Activated CD4-positive, alpha-beta memory T cell treated with anti-CD3 and anti-CD28 coated beads, Interleukin-2, amount 10 ng/mL, durations not matched to agents 7 days and 5 days (primary cell): ENCODE results near the gene CCDC51. TPM values are rescaled to one million over a fixed set of nuclear protein-coding genes. Genes with fewer than 3 reads are reported as not detected.

Experiments
- CTCF ChIA-PET: fragments of 350-600 bp; sonication (Branson Sonifier 250); formaldehyde crosslinking; loops from one replicate; lab custom pipeline; 2021; ENCODE audit warnings: antibody characterized with exemption, inconsistent platforms; lab: Charles Lee
- POLR2A ChIA-PET: fragments of 350-600 bp; sonication (Branson Sonifier 250); formaldehyde crosslinking; loops from one replicate; lab custom pipeline; 2021; ENCODE audit warnings: antibody characterized with exemption; lab: Charles Lee
- DNase-seq: peaks from one replicate; pipeline ENCODE4 v3.0.0-alpha.2; 2020
- H3K27ac Mint-ChIP-seq: one replicate; pipeline ENCODE4 v1.8.0; 2021; ENCODE audit warnings: mild to moderate bottlenecking, mixed read lengths
- H3K27me3 Mint-ChIP-seq: one replicate; pipeline ENCODE4 v1.8.0; 2021; ENCODE audit warnings: mixed read lengths
- H3K36me3 Mint-ChIP-seq: one replicate; pipeline ENCODE4 v1.8.0; 2021; ENCODE audit warnings: low read depth, mixed read lengths
- H3K4me1 Mint-ChIP-seq: one replicate; pipeline ENCODE4 v1.8.0; 2021; ENCODE audit warnings: mixed read lengths
- H3K4me3 Mint-ChIP-seq: one replicate; pipeline ENCODE4 v1.8.0; 2021; ENCODE audit warnings: mild to moderate bottlenecking, mixed read lengths
- H3K9me3 Mint-ChIP-seq: one replicate; pipeline ENCODE4 v1.8.0; 2021; ENCODE audit warnings: mixed read lengths
- total RNA-seq, 2 experiments: library from RNA; stranded (reverse); gene quantifications; one replicate each; pipeline ENCODE4 v1.2.3, GENCODE V29; 2021

CCDC51 gene
- total RNA-seq, 2 experiments from 2014 or later: 14.9 to 17.5 TPM

DNA sequence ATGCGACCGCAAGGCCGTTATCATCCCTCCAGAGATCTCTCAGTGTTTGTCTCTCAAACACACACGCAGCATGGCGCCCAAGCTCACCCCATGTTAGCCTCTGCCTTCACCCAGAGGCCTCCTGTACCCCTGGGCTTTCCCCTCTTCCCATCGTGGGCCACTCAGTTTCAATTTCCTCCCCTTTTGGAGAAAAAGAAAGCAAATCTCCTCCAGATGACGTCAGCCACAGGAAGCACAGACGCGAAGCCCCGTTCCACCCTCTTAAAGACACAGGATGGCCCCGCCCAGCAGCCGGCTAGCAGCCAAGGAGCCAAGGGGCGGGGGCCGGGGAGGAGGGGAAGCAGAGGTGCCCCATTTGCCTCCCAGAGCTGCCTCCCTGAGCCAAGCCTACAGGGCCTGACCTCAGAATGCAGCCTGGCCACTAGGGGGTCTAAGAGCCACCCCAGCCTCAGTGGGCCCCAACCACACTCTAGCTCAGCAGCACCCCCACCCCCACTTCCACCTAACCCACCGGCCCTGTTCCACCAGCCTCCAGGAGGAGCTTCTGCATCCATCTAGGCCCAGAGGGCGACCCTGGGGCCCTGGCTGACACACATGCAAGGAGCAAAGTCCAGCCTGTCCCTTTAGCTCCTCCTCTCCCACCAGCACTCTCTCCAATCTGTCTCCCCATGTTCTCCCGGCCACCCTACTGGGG lies 33.2 kb upstream of the CCDC51 start:
- H3K36me3 Mint-ChIP-seq: peaks cover 48% of the 10 kb centered on the region
- H3K27ac Mint-ChIP-seq: peak overlapping the region; percentile 98
- H3K9me3 Mint-ChIP-seq: no peaks in the 10 kb centered on the region
- peak; percentile 97 for DNase-seq
- H3K4me3 Mint-ChIP-seq: peak overlapping the region; percentile 83
- POLR2A ChIA-PET: interaction anchor here (0.6 to 5.2 kb wide), 36 partner anchors 9 to 549 kb away, joined by 3 to 69 read pairs (median 5); partner anchors contain the start of genes ATRIP, CCDC51, CDC25A and NDUFAF3
- H3K27me3 Mint-ChIP-seq: no peaks in the 10 kb centered on the region
- CTCF ChIA-PET: interaction anchor here (0.6 to 3.6 kb wide), 22 partner anchors 9 to 658 kb away, joined by 3 to 40 read pairs (median 4); partner anchors contain the start of genes ATRIP, CCDC51, PFKFB4 and SHISA5
- peaks cover 74% of the 10 kb centered on the region for H3K4me1 Mint-ChIP-seq

DNA sequence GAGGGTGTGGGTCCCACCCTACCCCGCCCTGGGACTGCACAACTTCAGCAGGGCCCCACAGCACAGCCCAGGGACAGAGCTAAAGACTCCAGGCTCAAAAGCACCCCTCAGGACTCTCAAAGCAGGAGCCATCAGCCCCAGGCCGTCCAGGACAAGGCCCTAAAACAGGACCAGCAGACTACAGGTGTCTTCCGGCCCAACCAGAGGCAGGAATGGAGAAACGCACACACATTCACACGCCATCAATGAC lies 32.7 kb upstream of the CCDC51 start:
- Mint-ChIP-seq H3K36me3 (peaks cover 48% of the 10 kb centered on the region), H3K9me3 (no peaks in the 10 kb centered on the region), H3K27ac (peak overlapping the region; percentile 98), H3K4me1 (peaks cover 74% of the 10 kb centered on the region), H3K4me3 (peak overlapping the region; percentile 83), H3K27me3 (no peaks in the 10 kb centered on the region)
- no peak for DNase-seq
- ChIA-PET CTCF (interaction anchor here (0.6 to 3.6 kb wide), 18 partner anchors 9 to 657 kb away, joined by 3 to 40 read pairs (median 6); partner anchors contain the start of genes ATRIP, CCDC51, PFKFB4 and SHISA5), POLR2A (interaction anchor here (0.6 to 5.2 kb wide), 31 partner anchors 9 to 549 kb away, joined by 3 to 69 read pairs (median 5); partner anchors contain the start of genes ATRIP, CCDC51, CDC25A and NDUFAF3)

DNA sequence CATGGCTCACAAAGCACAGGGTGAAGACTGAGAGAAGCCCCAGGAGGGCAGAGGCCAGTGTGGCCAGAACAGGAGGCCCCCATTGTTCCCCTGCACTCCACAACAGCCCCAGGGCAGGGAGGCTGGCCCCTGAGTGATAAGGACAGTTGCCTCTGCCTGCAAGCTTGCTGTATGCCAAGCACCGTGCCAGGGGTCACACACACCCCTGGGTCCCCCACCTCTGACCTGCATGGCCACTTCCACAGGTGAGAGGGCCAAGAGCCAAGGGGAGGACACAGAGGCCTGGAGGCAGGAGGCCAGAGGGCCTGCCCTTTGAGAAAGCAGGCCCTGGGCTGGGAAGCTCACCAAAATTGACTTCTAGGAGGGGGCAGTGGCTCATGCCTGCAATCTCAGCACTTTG lies 30.4 kb upstream of the CCDC51 start:
- H3K4me1 Mint-ChIP-seq: peaks cover 74% of the 10 kb centered on the region
- H3K9me3 Mint-ChIP-seq: no peaks in the 10 kb centered on the region
- H3K27me3 Mint-ChIP-seq: no peaks in the 10 kb centered on the region
- H3K36me3 Mint-ChIP-seq: peaks cover 61% of the 10 kb centered on the region
- H3K4me3 Mint-ChIP-seq: peak overlapping the region; percentile 53
- CTCF ChIA-PET: interaction anchor here (1.3 kb wide), 1 partner anchor 34 kb away, joined by 4 read pairs; no protein-coding TSS in a partner anchor
- POLR2A ChIA-PET: interaction anchor here (0.9 to 5.2 kb wide), 7 partner anchors 9 to 170 kb away, joined by 3 to 69 read pairs (median 5); partner anchors contain the start of genes ATRIP, CCDC51, NME6 and PFKFB4
- DNase-seq: no peak
- H3K27ac Mint-ChIP-seq: peak overlapping the region; percentile 85

DNA sequence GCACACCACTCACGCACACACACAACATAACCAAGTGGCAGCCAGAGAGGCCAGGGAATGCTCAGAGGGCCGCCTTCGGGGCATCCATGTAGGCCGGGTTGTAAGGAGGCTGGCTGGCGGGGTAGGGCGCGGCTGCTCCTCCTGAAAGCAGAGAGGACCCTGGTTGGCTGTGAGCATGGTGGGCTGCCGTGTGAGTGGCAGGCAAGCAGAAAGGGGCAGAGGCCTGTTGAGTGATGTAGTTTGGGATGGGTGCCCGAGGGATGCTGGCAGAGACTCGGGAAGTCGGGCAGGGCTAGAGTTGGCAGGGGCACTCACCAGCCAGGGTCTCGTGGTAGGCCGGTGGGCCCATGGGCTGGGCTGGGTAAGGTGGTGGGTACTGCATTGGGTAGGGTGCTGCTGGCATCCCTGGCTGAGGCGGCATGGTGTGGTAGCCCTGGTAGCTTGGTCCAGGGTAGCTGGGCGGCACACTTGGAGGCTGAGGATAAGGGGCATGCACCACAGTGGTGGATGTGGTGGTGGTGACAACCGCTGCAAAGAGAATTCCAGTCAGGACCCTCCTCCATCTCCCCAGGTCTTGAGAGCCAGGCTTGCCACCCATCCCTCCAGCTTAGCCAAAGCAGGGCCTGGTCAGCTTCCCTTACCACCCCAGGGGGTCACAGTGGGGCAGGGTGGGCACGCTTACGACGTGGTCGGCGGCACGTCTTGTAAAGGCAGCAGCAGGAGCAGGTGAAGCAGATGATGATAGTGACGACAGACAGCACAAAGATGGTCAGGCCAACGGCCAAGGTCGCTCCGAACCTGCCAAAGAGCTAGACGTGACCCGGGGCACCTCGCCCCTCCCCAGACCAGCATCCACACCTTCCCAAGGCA lies 29.4 kb upstream of the CCDC51 start:
- Mint-ChIP-seq H3K4me3 (peak overlapping the region; percentile 49), H3K27ac (peak overlapping the region; percentile 85), H3K36me3 (peaks cover 56% of the 10 kb centered on the region), H3K4me1 (peaks cover 69% of the 10 kb centered on the region), H3K27me3 (no peaks in the 10 kb centered on the region), H3K9me3 (no peaks in the 10 kb centered on the region)
- ChIA-PET CTCF (interaction anchor here (0.6 to 3.9 kb wide), 3 partner anchors 19 to 33 kb away, joined by 3 to 20 read pairs (median 4); no protein-coding TSS in a partner anchor), POLR2A (interaction anchor here (0.8 to 5.2 kb wide), 8 partner anchors 8 to 169 kb away, joined by 3 to 69 read pairs (median 4); partner anchors contain the start of genes ATRIP, CCDC51, NME6 and SHISA5)
- DNase-seq: no peak

DNA sequence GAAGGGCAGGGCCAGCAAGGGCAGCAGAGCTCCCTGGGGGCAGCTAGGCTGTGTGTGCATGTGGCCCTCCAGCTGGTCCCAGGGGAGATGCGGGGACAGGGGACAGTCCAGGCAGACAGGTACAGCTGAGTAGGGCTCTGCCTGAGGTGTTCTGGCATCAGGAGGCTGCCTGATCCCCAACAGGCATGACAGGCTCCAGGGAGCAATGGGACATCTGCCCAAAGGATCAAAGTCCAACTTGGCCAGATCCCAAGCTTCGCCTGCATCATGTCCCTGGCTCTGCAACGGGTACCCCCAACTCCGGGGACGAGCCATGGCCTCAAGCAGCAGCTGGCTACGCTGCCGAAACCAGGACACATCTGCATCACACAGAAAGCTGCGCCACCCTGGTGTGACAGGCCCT lies 28.4 kb upstream of the CCDC51 start:
- peaks cover 62% of the 10 kb centered on the region for H3K4me1 Mint-ChIP-seq
- H3K27me3 Mint-ChIP-seq: no peaks in the 10 kb centered on the region
- no peak for DNase-seq
- peaks cover 55% of the 10 kb centered on the region for H3K36me3 Mint-ChIP-seq
- POLR2A ChIA-PET: interaction anchor here (0.8 to 3.7 kb wide), 4 partner anchors 9 to 86 kb away, joined by 3 to 57 read pairs (median 4); partner anchors contain the start of genes ATRIP and SHISA5
- CTCF ChIA-PET: interaction anchor here (3.0 to 3.9 kb wide), 2 partner anchors 32 to 80 kb away, joined by 19 to 20 read pairs; no protein-coding TSS in a partner anchor
- H3K9me3 Mint-ChIP-seq: no peaks in the 10 kb centered on the region
- H3K27ac Mint-ChIP-seq: peak overlapping the region; percentile 94
- peak overlapping the region; percentile 95 for H3K4me3 Mint-ChIP-seq

DNA sequence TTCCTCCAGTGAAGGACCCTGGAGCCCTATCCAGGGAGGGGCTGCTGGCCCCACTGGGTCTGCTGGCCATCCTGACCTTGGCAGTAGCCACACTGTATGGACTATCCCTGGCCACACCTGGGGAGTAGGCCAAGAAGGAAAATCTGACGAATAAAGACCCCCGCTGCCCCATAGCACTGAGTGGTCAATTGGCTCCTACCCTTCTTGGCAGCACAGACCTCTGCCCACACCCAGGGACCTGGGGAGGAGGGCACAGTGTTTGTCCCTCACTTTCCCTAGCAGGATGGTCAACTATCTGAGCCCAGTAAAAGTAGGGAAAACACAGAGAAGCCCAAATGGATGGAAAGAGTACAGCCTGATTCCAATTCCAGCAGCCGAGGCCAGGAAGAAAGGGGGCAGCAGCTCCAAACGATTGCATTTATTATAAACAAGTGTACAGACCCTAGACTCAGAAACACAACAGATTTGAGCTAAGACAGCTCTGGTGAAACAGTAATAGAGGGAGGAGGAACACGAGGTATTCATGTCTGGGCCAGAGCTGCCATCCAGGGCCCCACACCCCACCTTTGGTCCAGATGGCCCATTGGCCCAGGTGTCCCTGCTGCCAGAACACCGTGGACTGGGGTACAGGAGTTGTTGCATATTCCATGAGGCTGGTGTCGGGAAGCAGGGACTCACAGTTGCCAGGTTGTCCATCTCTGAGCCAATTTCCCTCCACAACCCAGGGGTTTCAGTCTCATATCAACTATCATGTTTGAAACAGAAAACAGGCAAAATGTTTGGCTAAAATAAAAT lies 27.8 kb upstream of the CCDC51 start:
- CTCF ChIA-PET: interaction anchor here (1.3 to 3.9 kb wide), 4 partner anchors 28 to 81 kb away, joined by 6 to 20 read pairs (median 12); partner anchors contain the start of genes CCDC51 and TMA7
- Mint-ChIP-seq H3K4me1 (peaks cover 59% of the 10 kb centered on the region), H3K4me3 (peak overlapping the region; percentile 95), H3K36me3 (peaks cover 53% of the 10 kb centered on the region), H3K27me3 (no peaks in the 10 kb centered on the region), H3K27ac (peak overlapping the region; percentile 94), H3K9me3 (no peaks in the 10 kb centered on the region)
- DNase-seq: no peak
- POLR2A ChIA-PET: interaction anchor here (0.8 to 5.5 kb wide), 18 partner anchors 9 to 168 kb away, joined by 3 to 58 read pairs (median 11); partner anchors contain the start of genes ATRIP, CCDC51, SHISA5 and SLC26A6

DNA sequence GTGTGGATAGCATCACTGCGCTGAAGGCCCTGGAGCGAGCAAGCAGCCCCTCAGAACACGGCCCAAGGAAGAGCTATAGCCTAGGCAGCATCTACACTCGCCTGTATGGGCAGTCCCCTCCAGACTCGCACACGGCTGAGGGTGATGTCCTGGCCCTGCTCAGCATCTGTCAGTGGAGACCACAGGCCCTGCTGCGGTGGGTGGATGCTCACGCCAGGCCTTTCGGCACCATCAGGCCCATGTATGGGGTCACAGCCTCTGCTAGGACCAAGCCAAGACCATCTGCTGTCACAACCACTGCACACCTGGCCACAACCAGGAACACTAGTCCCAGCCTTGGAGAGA lies 27.2 kb upstream of the CCDC51 start:
- CTCF ChIA-PET: interaction anchor here (0.6 to 3.9 kb wide), 8 partner anchors 27 to 86 kb away, joined by 3 to 20 read pairs (median 6); partner anchors contain the start of genes CCDC51 and TMA7
- H3K36me3 Mint-ChIP-seq: peaks cover 53% of the 10 kb centered on the region
- no peaks in the 10 kb centered on the region for H3K9me3 Mint-ChIP-seq
- H3K27me3 Mint-ChIP-seq: no peaks in the 10 kb centered on the region
- H3K4me3 Mint-ChIP-seq: peak overlapping the region; percentile 95
- peaks cover 59% of the 10 kb centered on the region for H3K4me1 Mint-ChIP-seq
- H3K27ac Mint-ChIP-seq: peak overlapping the region; percentile 94
- no peak for DNase-seq
- POLR2A ChIA-PET: interaction anchor here (0.8 to 5.5 kb wide), 24 partner anchors 10 to 626 kb away, joined by 3 to 58 read pairs (median 9); partner anchors contain the start of genes ATRIP, CCDC51, CELSR3 and PFKFB4

DNA sequence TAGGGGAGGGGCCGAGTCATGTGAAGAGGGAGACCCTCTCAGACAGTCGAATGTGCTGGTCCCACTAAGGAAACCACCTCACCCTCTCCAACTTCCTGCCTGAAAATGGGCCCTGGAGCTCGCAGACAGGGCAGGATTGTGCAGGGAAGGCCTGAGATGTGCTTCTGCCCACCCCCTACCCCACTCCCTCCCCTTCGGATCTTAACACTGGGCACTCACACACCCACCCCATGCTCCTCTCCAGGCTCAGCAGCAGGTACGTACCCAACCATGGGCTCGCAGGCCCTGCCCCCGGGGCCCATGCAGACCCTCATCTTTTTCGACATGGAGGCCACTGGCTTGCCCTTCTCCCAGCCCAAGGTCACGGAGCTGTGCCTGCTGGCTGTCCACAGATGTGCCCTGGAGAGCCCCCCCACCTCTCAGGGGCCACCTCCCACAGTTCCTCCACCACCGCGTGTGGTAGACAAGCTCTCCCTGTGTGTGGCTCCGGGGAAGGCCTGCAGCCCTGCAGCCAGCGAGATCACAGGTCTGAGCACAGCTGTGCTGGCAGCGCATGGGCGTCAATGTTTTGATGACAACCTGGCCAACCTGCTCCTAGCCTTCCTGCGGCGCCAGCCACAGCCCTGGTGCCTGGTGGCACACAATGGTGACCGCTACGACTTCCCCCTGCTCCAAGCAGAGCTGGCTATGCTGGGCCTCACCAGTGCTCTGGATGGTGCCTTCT lies 26.6 kb upstream of the CCDC51 start:
- DNase-seq: peak; percentile 48
- Mint-ChIP-seq H3K27ac (peak overlapping the region; percentile 94), H3K36me3 (peaks cover 53% of the 10 kb centered on the region), H3K4me3 (peak overlapping the region; percentile 95), H3K9me3 (no peaks in the 10 kb centered on the region), H3K4me1 (peaks cover 56% of the 10 kb centered on the region), H3K27me3 (no peaks in the 10 kb centered on the region)
- POLR2A ChIA-PET: interaction anchor here (0.8 to 5.5 kb wide), 27 partner anchors 9 to 627 kb away, joined by 3 to 58 read pairs (median 8); partner anchors contain the start of genes ATRIP, CCDC51, CELSR3 and PFKFB4
- CTCF ChIA-PET: interaction anchor here (0.6 to 3.9 kb wide), 10 partner anchors 26 to 92 kb away, joined by 3 to 20 read pairs (median 6); partner anchors contain the start of genes CCDC51 and TMA7

DNA sequence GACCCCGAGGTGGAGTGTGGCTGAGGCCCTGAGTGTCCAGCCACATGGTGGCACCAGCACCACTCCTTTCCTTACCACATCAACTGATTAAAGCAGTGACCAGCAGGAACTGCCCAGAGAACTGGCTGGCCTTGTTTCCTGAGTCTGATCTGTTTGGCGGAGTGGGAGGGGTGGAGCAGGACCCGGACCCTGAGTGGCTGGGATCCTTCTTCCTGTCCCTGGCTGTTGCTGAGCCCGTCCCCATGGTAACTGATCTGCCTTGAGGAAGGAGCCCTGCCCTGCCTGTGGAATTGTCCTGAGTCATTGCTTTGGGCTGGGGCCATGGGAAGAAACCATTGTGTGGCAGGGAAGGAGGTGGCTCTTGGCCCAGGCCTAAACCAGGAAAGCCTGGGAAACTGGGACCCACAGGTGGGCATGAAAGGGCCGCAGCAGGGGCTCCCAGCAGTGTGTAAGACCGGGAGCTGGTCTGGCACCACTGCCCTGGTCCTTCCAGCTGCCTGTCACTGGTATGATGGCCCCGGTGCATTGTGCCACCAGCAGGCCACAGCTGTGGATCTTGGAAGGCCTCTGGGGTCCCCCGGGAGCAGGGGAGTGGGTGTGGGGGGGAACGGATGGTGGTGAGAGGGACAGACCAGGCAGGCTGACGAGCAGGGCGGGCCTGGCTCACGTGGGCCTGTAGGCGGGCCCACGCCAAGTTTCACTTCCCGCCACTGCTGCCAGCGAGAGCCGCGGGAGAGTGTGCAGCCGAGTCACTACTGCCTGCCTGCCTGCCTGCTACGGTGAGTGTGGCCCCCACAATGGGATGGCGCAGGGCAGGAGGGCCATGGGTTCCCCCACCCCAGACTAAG lies 25.8 kb upstream of the CCDC51 start:
- POLR2A ChIA-PET: interaction anchor here (0.6 to 5.5 kb wide), 24 partner anchors 8 to 628 kb away, joined by 3 to 58 read pairs (median 9); partner anchors contain the start of genes ATRIP, CCDC51, CELSR3 and PFKFB4
- no peaks in the 10 kb centered on the region for H3K27me3 Mint-ChIP-seq
- no peaks in the 10 kb centered on the region for H3K9me3 Mint-ChIP-seq
- peak overlapping the region; percentile 94 for H3K27ac Mint-ChIP-seq
- peak; percentile 87 for DNase-seq
- peaks cover 56% of the 10 kb centered on the region for H3K4me1 Mint-ChIP-seq
- peak overlapping the region; percentile 95 for H3K4me3 Mint-ChIP-seq
- H3K36me3 Mint-ChIP-seq: peaks cover 57% of the 10 kb centered on the region
- CTCF ChIA-PET: interaction anchor here (0.6 to 3.9 kb wide), 7 partner anchors 16 to 93 kb away, joined by 3 to 20 read pairs (median 6); partner anchors contain the start of genes CCDC51 and TMA7

DNA sequence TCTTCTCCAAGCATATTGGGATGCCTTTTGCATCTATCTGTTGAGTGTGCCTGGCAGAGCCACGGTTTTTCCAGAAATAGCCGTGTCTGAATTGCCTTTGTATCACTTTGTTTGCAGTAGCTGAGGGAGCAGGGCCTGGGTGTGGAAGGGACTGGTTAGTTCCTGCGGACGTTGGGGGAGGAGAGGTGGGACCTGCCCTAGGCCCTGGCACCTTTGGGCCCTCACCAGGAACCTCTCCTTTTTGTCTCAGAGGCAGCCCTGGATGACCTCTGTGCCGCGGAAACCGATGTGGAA lies 25.3 kb upstream of the CCDC51 start:
- Mint-ChIP-seq H3K4me3 (peak overlapping the region; percentile 95), H3K9me3 (no peaks in the 10 kb centered on the region), H3K36me3 (peaks cover 58% of the 10 kb centered on the region), H3K27ac (peak overlapping the region; percentile 94), H3K27me3 (no peaks in the 10 kb centered on the region), H3K4me1 (peaks cover 52% of the 10 kb centered on the region)
- ChIA-PET POLR2A (interaction anchor here (0.6 to 5.5 kb wide), 12 partner anchors 8 to 197 kb away, joined by 3 to 58 read pairs (median 14); partner anchors contain the start of genes ATRIP, CCDC51, PFKFB4 and SHISA5), CTCF (interaction anchor here (0.6 to 3.9 kb wide), 5 partner anchors 15 to 94 kb away, joined by 3 to 20 read pairs (median 7); no protein-coding TSS in a partner anchor)
- no peak for DNase-seq
